GM12872 (cell line): ENCODE data around the gene CPT1A.

Source experiments
- CTCF ChIP-seq: IDR thresholded peaks from 3 replicates; pipeline ENCODE4 v1.5.1; 2011; ENCODE audit warnings: low read depth, mild to moderate bottlenecking, low read length, moderate library complexity; ENCODE audit not compliant: insufficient read depth

CPT1A gene

GRCh38 chr11:68750195-68751003 is 91.3 kb downstream of the CPT1A start:
- no peak for TF ChIP-seq CTCF

- TF ChIP-seq CTCF: no peak
Measured at GRCh38 chr11:68749229-68750123, 92.2 kb downstream of the CPT1A start.

GRCh38 chr11:68748061-68748460 is 93.7 kb downstream of the CPT1A start:
- no peak for TF ChIP-seq CTCF

GRCh38 chr11:68743539-68743938 is 98.2 kb downstream of the CPT1A start:
- no peak for TF ChIP-seq CTCF

GRCh38 chr11:68741463-68741862 is 100.3 kb downstream of the CPT1A start:
- TF ChIP-seq CTCF: no peak

- TF ChIP-seq CTCF: no peak
Measured at GRCh38 chr11:68735646-68736045, 106.1 kb downstream of the CPT1A start.

GRCh38 chr11:68735125-68735524 is 106.6 kb downstream of the CPT1A start:
- TF ChIP-seq CTCF: no peak
